Measurements from ENCODE around the gene CDC42BPA. TPM values are rescaled to one million over a fixed set of nuclear protein-coding genes. Genes with fewer than 3 reads are reported as not detected.

CDC42BPA gene
- polyA plus RNA-seq, 1 donor (not counting 4 experiments of a cell fraction or from before 2014, with no cell fraction given): 9.2 TPM

- Histone ChIP-seq H3K79me2 (ENCODE audit: control insufficient read depth, insufficient read depth, low read length) (peaks cover 38% of the 10 kb centered on the region), H3K27me3 (ENCODE audit: control insufficient read depth, extremely low read depth, insufficient read depth, low read length) (no peaks in the 10 kb centered on the region), H3K4me2 (ENCODE audit: control insufficient read depth, extremely low read depth, insufficient read depth, low read depth, low read length) (no peak overlapping the region), H2AFZ (ENCODE audit: control insufficient read depth, low read length) (no peak overlapping the region), H3K9me1 (ENCODE audit: control insufficient read depth, extremely low read depth, insufficient read depth, low read length) (no peaks in the 10 kb centered on the region), H3K36me3 (ENCODE audit: control insufficient read depth in 2 of 2, extremely low read depth in 1 of 2, insufficient read depth in 2 of 2, low read length in 2 of 2) (no peaks in the 10 kb centered on the region), H3K4me3 (ENCODE audit: control insufficient read depth in 2 of 3, extremely low read depth in 1 of 3, insufficient read depth in 2 of 3, low read depth in 1 of 3, low read length in 3 of 3) (no peak overlapping the region), H3K4me1 (ENCODE audit: control insufficient read depth, extremely low read depth, insufficient read depth, low read length) (peaks cover 14% of the 10 kb centered on the region), H3K27ac (ENCODE audit: control insufficient read depth, insufficient read depth, low read length) (no peak overlapping the region), H3K9me3 (ENCODE audit: control insufficient read depth, low read depth, low read length) (no peaks in the 10 kb centered on the region), H3K9ac (ENCODE audit: control insufficient read depth, extremely low read depth, insufficient read depth, low read length) (no peak overlapping the region), H4K20me1 (ENCODE audit: control insufficient read depth, extremely low read depth, insufficient read depth, low read length) (no peaks in the 10 kb centered on the region)
- dilution Hi-C loops (cut with MboI; ENCODE audit: extremely low pct_ligation_motif_present, low sequenced_read_pairs): no loop called here
- no peak for TF ChIP-seq EZH2 (IDR thresholded peaks at IDR 0.05; ENCODE audit: low read length)
- TF ChIP-seq, protein P1, sequence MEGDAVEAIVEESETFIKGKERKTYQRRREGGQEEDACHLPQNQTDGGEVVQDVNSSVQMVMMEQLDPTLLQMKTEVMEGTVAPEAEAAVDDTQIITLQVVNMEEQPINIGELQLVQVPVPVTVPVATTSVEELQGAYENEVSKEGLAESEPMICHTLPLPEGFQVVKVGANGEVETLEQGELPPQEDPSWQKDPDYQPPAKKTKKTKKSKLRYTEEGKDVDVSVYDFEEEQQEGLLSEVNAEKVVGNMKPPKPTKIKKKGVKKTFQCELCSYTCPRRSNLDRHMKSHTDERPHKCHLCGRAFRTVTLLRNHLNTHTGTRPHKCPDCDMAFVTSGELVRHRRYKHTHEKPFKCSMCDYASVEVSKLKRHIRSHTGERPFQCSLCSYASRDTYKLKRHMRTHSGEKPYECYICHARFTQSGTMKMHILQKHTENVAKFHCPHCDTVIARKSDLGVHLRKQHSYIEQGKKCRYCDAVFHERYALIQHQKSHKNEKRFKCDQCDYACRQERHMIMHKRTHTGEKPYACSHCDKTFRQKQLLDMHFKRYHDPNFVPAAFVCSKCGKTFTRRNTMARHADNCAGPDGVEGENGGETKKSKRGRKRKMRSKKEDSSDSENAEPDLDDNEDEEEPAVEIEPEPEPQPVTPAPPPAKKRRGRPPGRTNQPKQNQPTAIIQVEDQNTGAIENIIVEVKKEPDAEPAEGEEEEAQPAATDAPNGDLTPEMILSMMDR (optimal IDR thresholded peaks at IDR 0.05 in 1 of 3, IDR thresholded peaks at IDR 0.05 in 1 of 3, conservative IDR thresholded peaks at IDR 0.05 in 1 of 3; ENCODE audit: extremely low read depth in 1 of 3, insufficient read depth in 2 of 3, low read length in 3 of 3): no peak
- no peak for DNase-seq (ENCODE audit: low read depth, low spot score)
- no peak for FAIRE-seq
These were observed 14.6 kb downstream of the CDC42BPA start for GRCh38 chr1:227303662-227304061.

DNA sequence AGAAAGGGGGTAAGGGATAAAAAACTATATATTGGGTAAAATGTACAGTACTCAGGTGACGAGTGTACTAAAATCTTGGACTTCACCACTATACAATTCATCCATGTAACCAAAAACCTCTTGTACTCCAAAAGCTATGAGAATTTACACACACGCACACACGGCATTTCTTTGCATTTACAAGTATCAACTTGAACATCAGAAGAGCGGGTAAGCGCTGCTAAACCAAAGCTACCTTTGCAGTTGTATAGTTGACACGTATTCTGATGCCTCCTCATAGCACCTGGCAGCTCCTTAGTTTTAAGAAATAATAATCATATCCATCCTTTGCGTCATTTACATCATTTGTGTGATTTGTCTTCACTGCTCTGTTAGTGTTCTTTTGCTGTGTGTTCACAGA lies 17.6 kb downstream of the CDC42BPA start:
- H3K27me3 ChIP-seq (ENCODE audit: control insufficient read depth, extremely low read depth, insufficient read depth, low read length): no peaks in the 10 kb centered on the region
- TF ChIP-seq EZH2 (IDR thresholded peaks at IDR 0.05; ENCODE audit: low read length): no peak
- TF ChIP-seq, protein P1 (optimal IDR thresholded peaks at IDR 0.05 in 1 of 3, IDR thresholded peaks at IDR 0.05 in 1 of 3, conservative IDR thresholded peaks at IDR 0.05 in 1 of 3; ENCODE audit: extremely low read depth in 1 of 3, insufficient read depth in 2 of 3, low read length in 3 of 3): no peak

More for the DNA sequence above, 17.6 kb downstream of the CDC42BPA start:
- H3K9me3 ChIP-seq (ENCODE audit: control insufficient read depth, low read depth, low read length): no peaks in the 10 kb centered on the region
- H3K4me3 ChIP-seq (ENCODE audit: control insufficient read depth in 2 of 3, extremely low read depth in 1 of 3, insufficient read depth in 2 of 3, low read depth in 1 of 3, low read length in 3 of 3): no peak overlapping the region
- no peaks in the 10 kb centered on the region for H3K36me3 ChIP-seq (ENCODE audit: control insufficient read depth in 2 of 2, extremely low read depth in 1 of 2, insufficient read depth in 2 of 2, low read length in 2 of 2)
- no peak overlapping the region for H3K9ac ChIP-seq (ENCODE audit: control insufficient read depth, extremely low read depth, insufficient read depth, low read length)
- H3K27ac ChIP-seq (ENCODE audit: control insufficient read depth, insufficient read depth, low read length): no peak overlapping the region
- peaks cover 16% of the 10 kb centered on the region for H3K4me1 ChIP-seq (ENCODE audit: control insufficient read depth, extremely low read depth, insufficient read depth, low read length)
- no peaks in the 10 kb centered on the region for H3K9me1 ChIP-seq (ENCODE audit: control insufficient read depth, extremely low read depth, insufficient read depth, low read length)
- FAIRE-seq: no peak
- H3K79me2 ChIP-seq (ENCODE audit: control insufficient read depth, insufficient read depth, low read length): peaks cover 50% of the 10 kb centered on the region
- no peak overlapping the region for H2AFZ ChIP-seq (ENCODE audit: control insufficient read depth, low read length)
- DNase-seq (ENCODE audit: low read depth, low spot score): no peak
- dilution Hi-C loops (cut with MboI; ENCODE audit: extremely low pct_ligation_motif_present, low sequenced_read_pairs): no loop called here
- H3K4me2 ChIP-seq (ENCODE audit: control insufficient read depth, extremely low read depth, insufficient read depth, low read depth, low read length): no peak overlapping the region
- no peaks in the 10 kb centered on the region for H4K20me1 ChIP-seq (ENCODE audit: control insufficient read depth, extremely low read depth, insufficient read depth, low read length)
